ENCODE data around the gene TLCD4.

The TLCD4 gene

GRCh38 chr1:95133687-95134086, 16.5 kb downstream of the TLCD4 start:
- no peak for DNase-seq (ENCODE audit: extremely low read depth, insufficient read length)
- Histone ChIP-seq H3K36me3 (ENCODE audit: control insufficient read depth, insufficient read depth, low read length) (no peaks in the 10 kb centered on the region), H3K27me3 (replicated peaks; ENCODE audit: control insufficient read depth, insufficient read depth, low read length) (no peaks in the 10 kb centered on the region), H3K4me3 (replicated peaks; ENCODE audit: low read depth, low read length) (no peak overlapping the region)
- TF ChIP-seq, protein P1, sequence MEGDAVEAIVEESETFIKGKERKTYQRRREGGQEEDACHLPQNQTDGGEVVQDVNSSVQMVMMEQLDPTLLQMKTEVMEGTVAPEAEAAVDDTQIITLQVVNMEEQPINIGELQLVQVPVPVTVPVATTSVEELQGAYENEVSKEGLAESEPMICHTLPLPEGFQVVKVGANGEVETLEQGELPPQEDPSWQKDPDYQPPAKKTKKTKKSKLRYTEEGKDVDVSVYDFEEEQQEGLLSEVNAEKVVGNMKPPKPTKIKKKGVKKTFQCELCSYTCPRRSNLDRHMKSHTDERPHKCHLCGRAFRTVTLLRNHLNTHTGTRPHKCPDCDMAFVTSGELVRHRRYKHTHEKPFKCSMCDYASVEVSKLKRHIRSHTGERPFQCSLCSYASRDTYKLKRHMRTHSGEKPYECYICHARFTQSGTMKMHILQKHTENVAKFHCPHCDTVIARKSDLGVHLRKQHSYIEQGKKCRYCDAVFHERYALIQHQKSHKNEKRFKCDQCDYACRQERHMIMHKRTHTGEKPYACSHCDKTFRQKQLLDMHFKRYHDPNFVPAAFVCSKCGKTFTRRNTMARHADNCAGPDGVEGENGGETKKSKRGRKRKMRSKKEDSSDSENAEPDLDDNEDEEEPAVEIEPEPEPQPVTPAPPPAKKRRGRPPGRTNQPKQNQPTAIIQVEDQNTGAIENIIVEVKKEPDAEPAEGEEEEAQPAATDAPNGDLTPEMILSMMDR (IDR thresholded peaks at IDR 0.05; ENCODE audit: insufficient read depth, low read length, poor library complexity, severe bottlenecking) = no peak

DNA sequence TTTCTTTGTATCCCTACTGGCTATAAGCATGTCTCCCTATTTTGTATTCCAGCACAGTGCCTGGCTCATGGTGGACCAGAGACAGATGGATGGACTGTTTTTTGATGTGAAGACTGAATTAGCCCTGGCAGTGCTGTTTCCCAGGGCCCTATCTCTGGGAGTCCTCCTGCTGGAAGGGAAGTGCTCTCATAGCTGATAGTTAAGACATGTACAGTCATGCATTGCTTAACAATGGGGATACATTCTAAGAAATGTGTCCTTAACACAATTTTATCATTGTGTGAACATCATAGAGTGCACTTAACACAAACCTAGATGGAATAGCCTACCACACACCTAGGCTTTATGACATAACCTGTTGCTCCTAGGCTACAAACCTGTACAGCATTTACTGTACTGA, 21.1 kb downstream of the TLCD4 start:
- no peak overlapping the region for H3K4me3 ChIP-seq (replicated peaks; ENCODE audit: low read depth, low read length)
- no peaks in the 10 kb centered on the region for H3K27me3 ChIP-seq (replicated peaks; ENCODE audit: control insufficient read depth, insufficient read depth, low read length)
- TF ChIP-seq, protein P1 (IDR thresholded peaks at IDR 0.05; ENCODE audit: insufficient read depth, low read length, poor library complexity, severe bottlenecking) = no peak
- no peak for DNase-seq (ENCODE audit: extremely low read depth, insufficient read length)
- H3K36me3 ChIP-seq (ENCODE audit: control insufficient read depth, insufficient read depth, low read length) = no peaks in the 10 kb centered on the region

DNA sequence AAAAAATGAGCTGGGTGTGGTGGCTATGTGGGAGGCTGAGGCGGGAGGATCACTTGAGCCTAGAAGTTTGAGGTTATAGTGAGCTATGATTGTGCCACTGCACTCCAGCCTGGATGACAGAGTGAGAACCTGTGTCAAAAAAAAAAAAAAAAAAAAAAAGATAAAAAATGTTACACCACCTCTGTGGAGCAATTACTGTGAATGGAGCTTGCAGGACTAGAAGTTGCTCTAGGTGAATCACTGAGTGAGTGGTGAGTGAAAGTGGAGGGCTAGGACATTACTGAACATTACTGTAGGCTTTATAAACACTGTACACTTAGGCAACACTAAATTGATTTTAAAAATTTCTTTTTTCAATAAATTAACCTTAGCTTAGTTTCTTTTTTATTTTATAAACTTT, 21.9 kb downstream of the TLCD4 start:
- H3K36me3 ChIP-seq (ENCODE audit: control insufficient read depth, insufficient read depth, low read length) = no peaks in the 10 kb centered on the region
- H3K27me3 ChIP-seq (replicated peaks; ENCODE audit: control insufficient read depth, insufficient read depth, low read length) = no peaks in the 10 kb centered on the region
- no peak for DNase-seq (ENCODE audit: extremely low read depth, insufficient read length)
- TF ChIP-seq, protein P1 (IDR thresholded peaks at IDR 0.05; ENCODE audit: insufficient read depth, low read length, poor library complexity, severe bottlenecking) = no peak
- H3K4me3 ChIP-seq (replicated peaks; ENCODE audit: low read depth, low read length) = no peak overlapping the region

DNA sequence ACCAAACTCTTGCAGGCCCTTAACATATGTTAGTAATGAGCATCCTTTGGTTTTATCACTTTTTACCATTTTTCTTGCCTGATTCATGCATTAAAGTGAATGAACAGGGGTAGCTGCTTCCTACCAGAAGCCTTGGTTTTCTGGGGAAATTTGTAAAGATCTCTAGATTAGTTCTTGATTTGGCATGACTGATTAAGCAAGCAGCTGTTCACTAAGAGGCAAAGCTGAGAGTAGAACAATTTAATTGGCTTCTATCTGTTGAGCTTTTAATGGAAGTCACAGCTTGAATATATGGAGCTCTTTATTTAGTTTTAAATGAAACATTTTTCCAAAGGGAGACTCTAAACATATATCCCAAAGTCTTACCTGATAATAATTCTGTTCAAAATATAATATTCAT, 23.6 kb downstream of the TLCD4 start:
- Histone ChIP-seq H3K27me3 (replicated peaks; ENCODE audit: control insufficient read depth, insufficient read depth, low read length) (no peaks in the 10 kb centered on the region), H3K4me3 (replicated peaks; ENCODE audit: low read depth, low read length) (no peak overlapping the region), H3K36me3 (ENCODE audit: control insufficient read depth, insufficient read depth, low read length) (no peaks in the 10 kb centered on the region)
- TF ChIP-seq, protein P1 (IDR thresholded peaks at IDR 0.05; ENCODE audit: insufficient read depth, low read length, poor library complexity, severe bottlenecking) = no peak
- DNase-seq (ENCODE audit: extremely low read depth, insufficient read length) = no peak

DNA sequence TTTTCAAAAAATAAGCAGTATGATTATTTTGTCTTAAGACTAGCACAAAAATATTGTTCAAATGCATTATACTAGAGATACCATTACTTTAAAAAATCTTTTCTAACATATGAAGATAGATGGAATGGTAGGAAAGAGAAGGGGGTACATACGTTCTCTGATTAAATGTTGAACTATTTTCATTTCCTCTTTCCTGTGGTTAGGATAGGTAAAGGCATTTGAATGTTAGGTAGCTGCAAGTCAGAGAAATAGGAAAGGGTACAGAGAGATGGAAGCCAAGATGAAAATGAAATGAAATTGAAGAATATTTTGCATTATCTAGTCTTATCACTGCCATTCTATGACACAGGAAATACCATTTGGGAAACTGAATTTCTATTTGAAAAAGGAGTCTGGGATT, 28.3 kb downstream of the TLCD4 start:
- no peaks in the 10 kb centered on the region for H3K36me3 ChIP-seq (ENCODE audit: control insufficient read depth, insufficient read depth, low read length)
- DNase-seq (ENCODE audit: extremely low read depth, insufficient read length) = peak; percentile 6

DNA sequence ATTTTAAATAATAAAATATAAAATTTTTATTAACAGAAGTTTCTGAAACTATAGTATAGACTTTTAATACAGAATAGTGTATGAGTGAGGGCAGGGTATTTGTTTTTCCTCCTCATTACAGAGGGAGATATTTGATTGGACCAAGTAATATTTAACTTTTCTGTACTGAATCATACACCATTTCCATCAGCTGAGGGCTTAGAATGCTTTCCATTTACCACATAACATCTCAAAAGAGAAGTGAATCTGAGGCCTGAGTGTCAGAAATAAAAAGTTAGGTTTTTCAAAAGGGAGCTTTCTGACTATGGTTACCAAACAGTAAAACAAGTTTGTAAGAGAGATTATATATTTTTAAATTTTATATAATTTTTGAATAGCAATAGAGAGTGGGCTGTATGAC, 29.5 kb downstream of the TLCD4 start:
- DNase-seq (ENCODE audit: extremely low read depth, insufficient read length) = no peak
- TF ChIP-seq, protein P1 (IDR thresholded peaks at IDR 0.05; ENCODE audit: insufficient read depth, low read length, poor library complexity, severe bottlenecking) = no peak
- H3K27me3 ChIP-seq (replicated peaks; ENCODE audit: control insufficient read depth, insufficient read depth, low read length) = no peaks in the 10 kb centered on the region

More for the DNA sequence above, 28.3 kb downstream of the TLCD4 start:
- Histone ChIP-seq H3K27me3 (replicated peaks; ENCODE audit: control insufficient read depth, insufficient read depth, low read length) (no peaks in the 10 kb centered on the region), H3K4me3 (replicated peaks; ENCODE audit: low read depth, low read length) (no peak overlapping the region)
- TF ChIP-seq, protein P1 (IDR thresholded peaks at IDR 0.05; ENCODE audit: insufficient read depth, low read length, poor library complexity, severe bottlenecking) = no peak

More for the DNA sequence above, 29.5 kb downstream of the TLCD4 start:
- no peaks in the 10 kb centered on the region for H3K36me3 ChIP-seq (ENCODE audit: control insufficient read depth, insufficient read depth, low read length)
- no peak overlapping the region for H3K4me3 ChIP-seq (replicated peaks; ENCODE audit: low read depth, low read length)

Data from GM06990 (cell line).